ENCODE data around the gene LDB2. TPM values are rescaled to one million over a fixed set of nuclear protein-coding genes. Genes with fewer than 3 reads are reported as not detected.

The LDB2 gene
- total RNA-seq, 2 donors from 2014 or later, result 11.4 to 14.5 TPM

GRCh38 chr4:16691450-16691849, 207.0 kb downstream of the LDB2 start:
- TF ChIP-seq, protein P1, sequence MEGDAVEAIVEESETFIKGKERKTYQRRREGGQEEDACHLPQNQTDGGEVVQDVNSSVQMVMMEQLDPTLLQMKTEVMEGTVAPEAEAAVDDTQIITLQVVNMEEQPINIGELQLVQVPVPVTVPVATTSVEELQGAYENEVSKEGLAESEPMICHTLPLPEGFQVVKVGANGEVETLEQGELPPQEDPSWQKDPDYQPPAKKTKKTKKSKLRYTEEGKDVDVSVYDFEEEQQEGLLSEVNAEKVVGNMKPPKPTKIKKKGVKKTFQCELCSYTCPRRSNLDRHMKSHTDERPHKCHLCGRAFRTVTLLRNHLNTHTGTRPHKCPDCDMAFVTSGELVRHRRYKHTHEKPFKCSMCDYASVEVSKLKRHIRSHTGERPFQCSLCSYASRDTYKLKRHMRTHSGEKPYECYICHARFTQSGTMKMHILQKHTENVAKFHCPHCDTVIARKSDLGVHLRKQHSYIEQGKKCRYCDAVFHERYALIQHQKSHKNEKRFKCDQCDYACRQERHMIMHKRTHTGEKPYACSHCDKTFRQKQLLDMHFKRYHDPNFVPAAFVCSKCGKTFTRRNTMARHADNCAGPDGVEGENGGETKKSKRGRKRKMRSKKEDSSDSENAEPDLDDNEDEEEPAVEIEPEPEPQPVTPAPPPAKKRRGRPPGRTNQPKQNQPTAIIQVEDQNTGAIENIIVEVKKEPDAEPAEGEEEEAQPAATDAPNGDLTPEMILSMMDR (conservative IDR thresholded peaks at IDR 0.05), result no peak
- Histone ChIP-seq H3K27ac (ENCODE audit: low read depth, low read length) (no peak overlapping the region), H3K4me1 (ENCODE audit: control insufficient read depth, insufficient read depth, low read length) (peaks cover 11% of the 10 kb centered on the region), H3K9me3 (ENCODE audit: control insufficient read depth, low read length) (no peaks in the 10 kb centered on the region), H3K9ac (ENCODE audit: extremely low read depth, low read length, poor library complexity, severe bottlenecking) (no peak overlapping the region), H3K27me3 (ENCODE audit: control insufficient read depth, insufficient read depth, low read length, poor library complexity, severe bottlenecking) (no peaks in the 10 kb centered on the region), H3K36me3 (ENCODE audit: control insufficient read depth, insufficient read depth, low read length) (no peaks in the 10 kb centered on the region), H3K4me3 (ENCODE audit: low read length) (no peak overlapping the region)
- Mint-ChIP-seq H3K27me3 (ENCODE audit: insufficient read depth) (no peaks in the 10 kb centered on the region), H3K36me3 (ENCODE audit: low read depth) (no peaks in the 10 kb centered on the region), H3K4me3 (no peak overlapping the region), H3K27ac (no peak overlapping the region), H3K4me1 (peaks cover 42% of the 10 kb centered on the region), H3K9me3 (no peaks in the 10 kb centered on the region)
- no peak for DNase-seq
- whole genome bisulfite sequencing, 2 experiments (ENCODE audit: insufficient coverage in 1 of 2, insufficient read length in 1 of 2), result 92 to 100% methylated on average over 1 of the region's 1 CpG

DNA sequence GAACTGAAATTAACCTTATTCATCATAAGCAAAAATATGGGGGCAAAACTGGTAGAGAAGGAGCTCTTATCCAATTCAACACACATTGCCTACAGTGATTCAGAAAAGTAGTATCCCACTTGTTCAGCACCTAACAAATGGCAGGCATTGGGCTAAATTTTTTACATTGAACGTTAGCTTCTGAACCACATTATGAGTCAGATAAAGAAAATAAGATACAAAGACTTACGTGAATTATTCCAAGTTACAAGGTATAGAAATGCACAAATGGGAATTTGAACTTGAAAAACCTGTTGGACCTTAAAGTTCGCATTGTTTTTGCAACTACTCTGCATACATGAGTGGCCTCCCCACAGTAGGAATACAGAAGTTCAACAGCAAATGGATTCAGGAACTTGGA, 210.6 kb downstream of the LDB2 start:
- H3K4me3 Mint-ChIP-seq, result no peak overlapping the region
- Histone ChIP-seq H3K9me3 (ENCODE audit: control insufficient read depth, low read length) (no peaks in the 10 kb centered on the region), H3K4me3 (ENCODE audit: low read length) (no peak overlapping the region), H3K9ac (ENCODE audit: extremely low read depth, low read length, poor library complexity, severe bottlenecking) (no peak overlapping the region), H3K27ac (ENCODE audit: low read depth, low read length) (no peak overlapping the region), H3K36me3 (ENCODE audit: control insufficient read depth, insufficient read depth, low read length) (no peaks in the 10 kb centered on the region), H3K27me3 (ENCODE audit: control insufficient read depth, insufficient read depth, low read length, poor library complexity, severe bottlenecking) (no peaks in the 10 kb centered on the region), H3K4me1 (ENCODE audit: control insufficient read depth, insufficient read depth, low read length) (no peaks in the 10 kb centered on the region)
- DNase-seq, result no peak
- no peaks in the 10 kb centered on the region for H3K27me3 Mint-ChIP-seq (ENCODE audit: insufficient read depth)
- TF ChIP-seq, protein P1 (conservative IDR thresholded peaks at IDR 0.05), result no peak
- no peaks in the 10 kb centered on the region for H3K36me3 Mint-ChIP-seq (ENCODE audit: low read depth)
- peaks cover 4% of the 10 kb centered on the region for H3K9me3 Mint-ChIP-seq
- peaks cover 14% of the 10 kb centered on the region for H3K4me1 Mint-ChIP-seq
- 87 to 96% methylated on average over 3 of the region's 3 CpGs for WGBS, 2 experiments (ENCODE audit: insufficient coverage in 1 of 2, insufficient read length in 1 of 2)
- no peak overlapping the region for H3K27ac Mint-ChIP-seq

DNA sequence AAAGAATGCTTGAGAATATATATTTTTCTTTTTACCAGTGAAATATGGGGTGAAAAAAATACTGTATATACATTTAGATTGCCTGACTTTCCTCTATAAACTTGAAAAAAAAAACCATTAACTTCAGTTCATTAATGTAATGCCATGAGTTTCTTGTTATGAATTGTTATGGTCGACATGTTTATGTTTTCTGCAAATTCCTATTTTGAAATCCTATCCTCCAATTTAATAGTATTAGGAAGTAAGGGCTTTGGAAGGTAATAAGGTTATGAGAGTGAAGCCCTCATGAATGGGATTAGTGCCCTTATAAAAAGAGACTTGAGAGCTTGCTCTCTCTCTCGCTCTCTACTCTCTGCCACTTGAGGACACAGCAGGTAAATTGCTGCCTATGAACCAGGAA, 211.4 kb downstream of the LDB2 start:
- DNase-seq, result no peak
- H3K36me3 ChIP-seq (ENCODE audit: control insufficient read depth, insufficient read depth, low read length), result no peaks in the 10 kb centered on the region
- no peak overlapping the region for H3K9ac ChIP-seq (ENCODE audit: extremely low read depth, low read length, poor library complexity, severe bottlenecking)
- no peaks in the 10 kb centered on the region for H3K9me3 ChIP-seq (ENCODE audit: control insufficient read depth, low read length)
- no peaks in the 10 kb centered on the region for H3K4me1 ChIP-seq (ENCODE audit: control insufficient read depth, insufficient read depth, low read length)
- H3K27me3 Mint-ChIP-seq (ENCODE audit: insufficient read depth), result no peaks in the 10 kb centered on the region
- TF ChIP-seq, protein P1 (conservative IDR thresholded peaks at IDR 0.05), result no peak
- WGBS, 2 experiments (ENCODE audit: insufficient coverage in 1 of 2, insufficient read length in 1 of 2), result 90% methylated on average over 1 of the region's 2 CpGs; no CpG with 5 or more reads in 1 of the 2 experiments
- H3K27ac Mint-ChIP-seq, result no peak overlapping the region
- H3K36me3 Mint-ChIP-seq (ENCODE audit: low read depth), result no peaks in the 10 kb centered on the region
- no peak overlapping the region for H3K4me3 ChIP-seq (ENCODE audit: low read length)
- peaks cover 11% of the 10 kb centered on the region for H3K4me1 Mint-ChIP-seq
- peaks cover 4% of the 10 kb centered on the region for H3K9me3 Mint-ChIP-seq
- no peak overlapping the region for H3K4me3 Mint-ChIP-seq
- H3K27ac ChIP-seq (ENCODE audit: low read depth, low read length), result no peak overlapping the region
- H3K27me3 ChIP-seq (ENCODE audit: control insufficient read depth, insufficient read depth, low read length, poor library complexity, severe bottlenecking), result no peaks in the 10 kb centered on the region
